Tibial nerve (tissue), 4 donors: ENCODE measurements around the gene LSM12. TPM values are rescaled to one million over a fixed set of nuclear protein-coding genes. Genes with fewer than 3 reads are reported as not detected.

Experiments
- DNase-seq, 2 donors: peaks; one replicate each; pipeline ENCODE4 v3.0.0-alpha.2; 2019; ENCODE audit warnings: low spot score in 2 of 2
- H3K27ac ChIP-seq, 4 donors: fragments of 200-600 bp; sonication (generic) in 3 of 4; one replicate each; pipeline ENCODE4 v1.5.1; 2017 to 2019; ENCODE audit warnings: mild to moderate bottlenecking in 1 of 4
- H3K27me3 ChIP-seq, 2 donors: fragments of 200-600 bp; sonication (generic) in 1 of 2; one replicate each; pipeline versions ENCODE4 v1.5.1 to v1.6.0; 2017 to 2019
- H3K36me3 ChIP-seq, 3 donors: fragments of 200-600 bp; sonication (generic); one replicate each; pipeline ENCODE4 v1.5.1; 2018 to 2019
- H3K4me1 ChIP-seq, 4 donors: fragments of 200-600 bp; sonication (generic) in 3 of 4; one replicate each; pipeline ENCODE4 v1.5.1; 2017 to 2019
- H3K4me3 ChIP-seq, 4 donors: fragments of 200-600 bp; sonication (generic) in 3 of 4; one replicate each; pipeline ENCODE4 v1.5.1; 2017 to 2019; ENCODE audit warnings: mild to moderate bottlenecking in 1 of 4, moderate library complexity in 1 of 4
- H3K9me3 ChIP-seq, 4 donors: fragments of 200-600 bp; sonication (generic) in 3 of 4; one replicate each; pipeline ENCODE4 v1.5.1; 2017 to 2019
- CTCF ChIP-seq, 5 experiments: fragments of 200-600 bp in 3 of 5; fragments of 450-650 bp in 2 of 5; sonication (generic) in 3 of 5; IDR thresholded peaks; one replicate each; pipeline ENCODE4 v1.5.1; 2016 to 2019; ENCODE audit warnings: antibody characterized with exemption in 5 of 5, mild to moderate bottlenecking in 3 of 5, moderate library complexity in 2 of 5
- EP300 ChIP-seq, 2 donors: sonication (generic); formaldehyde crosslinking; IDR thresholded peaks; one replicate each; pipeline ENCODE4 v1.6.1; 2017; ENCODE audit warnings: antibody characterized with exemption in 2 of 2, mild to moderate bottlenecking in 1 of 2
- POLR2A ChIP-seq, 2 donors: fragments of 450-650 bp; IDR thresholded peaks; one replicate each; pipeline ENCODE4 v1.6.1; 2017; ENCODE audit warnings: antibody characterized with exemption in 2 of 2, mild to moderate bottlenecking in 2 of 2, moderate library complexity in 2 of 2
- WGBS, 2 donors: methylation state at CpG; one replicate each; pipeline ENCODE4 v1.1.5; 2018; 5-methylcytosine and 5-hydroxymethylcytosine counted together
- total RNA-seq, 4 donors: library from RNA; depleted of rRNA; stranded (reverse); fragments of >200 nt; gene quantifications; one replicate each; pipeline ENCODE4 v1.1.0, GENCODE V29; 2016

The LSM12 gene
- total RNA-seq, 4 donors from 2014 or later = 18.2 to 37.2 (median 23.9) TPM

- no peaks in the 10 kb centered on the region for H3K9me3 ChIP-seq
Observed at GRCh38 chr17:44084131-44084538, 17.7 kb upstream of the LSM12 start.

GRCh38 chr17:44083250-44083849, 16.9 kb upstream of the LSM12 start:
- TF ChIP-seq POLR2A (IDR thresholded peaks at IDR 0.05) (no peak), CTCF (IDR thresholded peaks at IDR 0.05) (no peak), EP300 (IDR thresholded peaks at IDR 0.05) (no peak)

More at GRCh38 chr17:44084131-44084538, 17.7 kb upstream of the LSM12 start:
- Histone ChIP-seq H3K27ac (peak overlapping the region in 1 of 4 donors; percentile 17), H3K27me3 (no peaks in the 10 kb centered on the region), H3K4me3 (no peak overlapping the region), H3K36me3 (peaks cover under 1 to 99% (median 34%) of the 10 kb centered on the region in 3 donors), H3K4me1 (peaks cover 0 to 17% (median 11%) of the 10 kb centered on the region in 4 donors)
- TF ChIP-seq CTCF (IDR thresholded peaks at IDR 0.05) = no peak
- TF ChIP-seq POLR2A (IDR thresholded peaks at IDR 0.05) = no peak
- TF ChIP-seq EP300 (IDR thresholded peaks at IDR 0.05) = no peak
- WGBS, 2 donors = 59 to 69% methylated on average over 9 to 10 of the region's 10 CpGs
- no peak for DNase-seq

GRCh38 chr17:44082256-44082927, 15.9 kb upstream of the LSM12 start:
- no peak for DNase-seq
- 68 to 74% methylated on average over 21 of the region's 21 CpGs for WGBS, 2 donors
- no peak for TF ChIP-seq EP300 (IDR thresholded peaks at IDR 0.05)
- TF ChIP-seq POLR2A (IDR thresholded peaks at IDR 0.05) = no peak
- TF ChIP-seq CTCF (IDR thresholded peaks at IDR 0.05) = no peak
- Histone ChIP-seq H3K9me3 (no peaks in the 10 kb centered on the region), H3K4me3 (no peak overlapping the region), H3K27me3 (no peaks in the 10 kb centered on the region), H3K4me1 (peaks cover 0 to 19% (median 8%) of the 10 kb centered on the region in 4 donors), H3K27ac (no peak overlapping the region), H3K36me3 (peaks cover 0 to 99% (median 35%) of the 10 kb centered on the region in 3 donors)

More at GRCh38 chr17:44083250-44083849, 16.9 kb upstream of the LSM12 start:
- DNase-seq = no peak
- H3K36me3 ChIP-seq = peaks cover 0 to 99% (median 38%) of the 10 kb centered on the region in 3 donors
- 77 to 86% methylated on average over 7 to 9 of the region's 12 CpGs for WGBS, 2 donors
- H3K27me3 ChIP-seq = no peaks in the 10 kb centered on the region
- peaks cover 0 to 17% (median 11%) of the 10 kb centered on the region in 4 donors for H3K4me1 ChIP-seq
- H3K4me3 ChIP-seq = no peak overlapping the region
- no peaks in the 10 kb centered on the region for H3K9me3 ChIP-seq
- no peak overlapping the region for H3K27ac ChIP-seq

GRCh38 chr17:44081681-44082080, 15.2 kb upstream of the LSM12 start:
- TF ChIP-seq POLR2A (IDR thresholded peaks at IDR 0.05) (no peak), EP300 (IDR thresholded peaks at IDR 0.05) (no peak), CTCF (IDR thresholded peaks at IDR 0.05) (no peak)
- H3K36me3 ChIP-seq = peaks cover 0 to 99% (median 32%) of the 10 kb centered on the region in 3 donors
- no peak overlapping the region for H3K4me3 ChIP-seq
- WGBS, 2 donors = 98% methylated on average over 3 of the region's 3 CpGs
- H3K9me3 ChIP-seq = no peaks in the 10 kb centered on the region
- no peaks in the 10 kb centered on the region for H3K27me3 ChIP-seq
- DNase-seq = no peak
- no peak overlapping the region for H3K27ac ChIP-seq
- peaks cover 0 to 19% (median 3%) of the 10 kb centered on the region in 4 donors for H3K4me1 ChIP-seq
